IgD-negative memory B cell (primary cell): ENCODE data around the gene HSPB8. TPM values are rescaled to one million over a fixed set of nuclear protein-coding genes. Genes with fewer than 3 reads are reported as not detected.
A peak's percentile ranks its signal among the peaks of the same experiment; 100 is the strongest.

Experiments used
- H3K27ac Mint-ChIP-seq, 3 donors: one replicate each; pipeline ENCODE4 v1.8.0; 2020 to 2022; ENCODE audit warnings: mild to moderate bottlenecking in 3 of 3, mixed read lengths in 3 of 3, moderate library complexity in 1 of 3
- H3K27me3 Mint-ChIP-seq: one replicate; pipeline ENCODE4 v1.8.0; 2021; ENCODE audit warnings: mixed read lengths
- H3K36me3 Mint-ChIP-seq: one replicate; pipeline ENCODE4 v1.8.0; 2020; ENCODE audit warnings: mild to moderate bottlenecking, mixed read lengths
- H3K4me1 Mint-ChIP-seq, 3 donors: one replicate each; pipeline ENCODE4 v1.8.0; 2020 to 2022; ENCODE audit warnings: mixed read lengths in 3 of 3, mild to moderate bottlenecking in 1 of 3
- H3K4me3 Mint-ChIP-seq, 4 donors: one replicate each; pipeline ENCODE4 v1.8.0; 2020 to 2022; ENCODE audit warnings: mild to moderate bottlenecking in 4 of 4, mixed read lengths in 4 of 4, moderate library complexity in 3 of 4
- H3K9me3 Mint-ChIP-seq, 3 donors: one replicate each; pipeline ENCODE4 v1.8.0; 2020 to 2021; ENCODE audit warnings: mixed read lengths in 3 of 3, mild to moderate bottlenecking in 1 of 3
- polyA plus RNA-seq: library from polyadenylated mRNA; unstranded; fragments of 300-500 nt; fragmentation: Illumina TruSeq; gene quantifications from one replicate; pipeline ENCODE4 v1.2.3, GENCODE V29; 2021

The HSPB8 gene
- polyA plus RNA-seq, 1 donor from 2014 or later = not detected

GRCh38 chr12:119180380-119181040 is 1.8 kb downstream of the HSPB8 start:
- H3K4me1 Mint-ChIP-seq = no peaks in the 10 kb centered on the region
- H3K36me3 Mint-ChIP-seq = no peaks in the 10 kb centered on the region
- no peak overlapping the region for H3K4me3 Mint-ChIP-seq
- no peak overlapping the region for H3K27ac Mint-ChIP-seq
- peaks cover 7% of the 10 kb centered on the region for H3K27me3 Mint-ChIP-seq
- peaks cover 0 to 2% (median 0%) of the 10 kb centered on the region in 3 donors for H3K9me3 Mint-ChIP-seq

GRCh38 chr12:119181202-119181601 is 2.5 kb downstream of the HSPB8 start:
- peaks cover 0 to 2% (median 0%) of the 10 kb centered on the region in 3 donors for H3K9me3 Mint-ChIP-seq
- H3K4me3 Mint-ChIP-seq = no peak overlapping the region
- H3K36me3 Mint-ChIP-seq = no peaks in the 10 kb centered on the region
- no peaks in the 10 kb centered on the region for H3K4me1 Mint-ChIP-seq
- H3K27ac Mint-ChIP-seq = no peak overlapping the region
- peaks cover 7% of the 10 kb centered on the region for H3K27me3 Mint-ChIP-seq

- Mint-ChIP-seq H3K4me3 (no peak overlapping the region), H3K9me3 (peaks cover 0 to 2% (median 0%) of the 10 kb centered on the region in 3 donors), H3K27me3 (peaks cover 3% of the 10 kb centered on the region), H3K4me1 (no peaks in the 10 kb centered on the region), H3K36me3 (no peaks in the 10 kb centered on the region), H3K27ac (no peak overlapping the region)
Measured at GRCh38 chr12:119181944-119182343, 3.2 kb downstream of the HSPB8 start.

GRCh38 chr12:119182701-119183493 is 4.2 kb downstream of the HSPB8 start:
- H3K9me3 Mint-ChIP-seq = peaks cover 0 to 2% (median 0%) of the 10 kb centered on the region in 3 donors
- no peaks in the 10 kb centered on the region for H3K36me3 Mint-ChIP-seq
- H3K4me3 Mint-ChIP-seq = no peak overlapping the region
- no peak overlapping the region for H3K27ac Mint-ChIP-seq
- no peaks in the 10 kb centered on the region for H3K4me1 Mint-ChIP-seq
- H3K27me3 Mint-ChIP-seq = peaks cover 3% of the 10 kb centered on the region

GRCh38 chr12:119183942-119184695 is 5.4 kb downstream of the HSPB8 start:
- Mint-ChIP-seq H3K36me3 (peaks cover 2% of the 10 kb centered on the region), H3K4me3 (no peak overlapping the region), H3K27me3 (no peaks in the 10 kb centered on the region), H3K27ac (peak overlapping the region in 1 of 3 donors; percentile 47), H3K4me1 (no peaks in the 10 kb centered on the region), H3K9me3 (peaks cover 0 to 2% (median 0%) of the 10 kb centered on the region in 3 donors)

- Mint-ChIP-seq H3K9me3 (peaks cover 0 to 5% (median 3%) of the 10 kb centered on the region in 3 donors), H3K36me3 (peaks cover 2% of the 10 kb centered on the region), H3K27me3 (peaks cover 2% of the 10 kb centered on the region), H3K4me3 (no peak overlapping the region), H3K27ac (no peak overlapping the region), H3K4me1 (no peaks in the 10 kb centered on the region)
Measured at GRCh38 chr12:119195256-119195655, 16.5 kb downstream of the HSPB8 start.

- H3K27ac Mint-ChIP-seq = no peak overlapping the region
- H3K9me3 Mint-ChIP-seq = peaks cover 0 to 5% (median 3%) of the 10 kb centered on the region in 3 donors
- peaks cover under 1% of the 10 kb centered on the region for H3K36me3 Mint-ChIP-seq
- no peak overlapping the region for H3K4me3 Mint-ChIP-seq
- H3K4me1 Mint-ChIP-seq = no peaks in the 10 kb centered on the region
- H3K27me3 Mint-ChIP-seq = peaks cover 2% of the 10 kb centered on the region
Measured at GRCh38 chr12:119198440-119198839, 19.7 kb downstream of the HSPB8 start.

GRCh38 chr12:119200601-119201000 is 21.9 kb downstream of the HSPB8 start:
- Mint-ChIP-seq H3K4me1 (no peaks in the 10 kb centered on the region), H3K9me3 (peaks cover 0 to 3% (median 0%) of the 10 kb centered on the region in 3 donors), H3K27ac (no peak overlapping the region), H3K4me3 (no peak overlapping the region), H3K27me3 (peaks cover 2% of the 10 kb centered on the region), H3K36me3 (no peaks in the 10 kb centered on the region)

GRCh38 chr12:119201789-119202543 is 23.2 kb downstream of the HSPB8 start:
- no peaks in the 10 kb centered on the region for H3K36me3 Mint-ChIP-seq
- H3K4me1 Mint-ChIP-seq = no peaks in the 10 kb centered on the region
- H3K9me3 Mint-ChIP-seq = peaks cover 0 to 3% (median 0%) of the 10 kb centered on the region in 3 donors
- no peak overlapping the region for H3K4me3 Mint-ChIP-seq
- no peak overlapping the region for H3K27ac Mint-ChIP-seq
- H3K27me3 Mint-ChIP-seq = peaks cover 2% of the 10 kb centered on the region

- Mint-ChIP-seq H3K4me1 (no peaks in the 10 kb centered on the region), H3K27ac (no peak overlapping the region), H3K27me3 (peaks cover 3% of the 10 kb centered on the region), H3K9me3 (peaks cover 0 to 3% (median 0%) of the 10 kb centered on the region in 3 donors), H3K4me3 (no peak overlapping the region), H3K36me3 (peaks cover 1% of the 10 kb centered on the region)
Measured at GRCh38 chr12:119202544-119202943, 23.8 kb downstream of the HSPB8 start.

- Mint-ChIP-seq H3K4me1 (no peaks in the 10 kb centered on the region), H3K9me3 (no peaks in the 10 kb centered on the region), H3K36me3 (peaks cover 1% of the 10 kb centered on the region), H3K27ac (no peak overlapping the region), H3K27me3 (peaks cover 5% of the 10 kb centered on the region), H3K4me3 (no peak overlapping the region)
Measured at GRCh38 chr12:119204131-119204530, 25.4 kb downstream of the HSPB8 start.

- H3K9me3 Mint-ChIP-seq = peaks cover 0 to 3% (median 0%) of the 10 kb centered on the region in 3 donors
- H3K4me3 Mint-ChIP-seq = no peak overlapping the region
- H3K4me1 Mint-ChIP-seq = no peaks in the 10 kb centered on the region
- no peak overlapping the region for H3K27ac Mint-ChIP-seq
- peaks cover 5% of the 10 kb centered on the region for H3K27me3 Mint-ChIP-seq
- peaks cover 1% of the 10 kb centered on the region for H3K36me3 Mint-ChIP-seq
Measured at GRCh38 chr12:119204671-119205285, 26.0 kb downstream of the HSPB8 start.

- Mint-ChIP-seq H3K27ac (no peak overlapping the region), H3K9me3 (peaks cover 0 to 4% (median 0%) of the 10 kb centered on the region in 3 donors), H3K4me1 (no peaks in the 10 kb centered on the region), H3K36me3 (peaks cover 1% of the 10 kb centered on the region), H3K27me3 (peaks cover 5% of the 10 kb centered on the region), H3K4me3 (no peak overlapping the region)
Measured at GRCh38 chr12:119206348-119207062, 27.8 kb downstream of the HSPB8 start.
